Measurements from ENCODE around the gene SZRD1.

GRCh38 chr1:16445052-16445451 lies 78.0 kb downstream of the SZRD1 start:
- TF ChIP-seq EZH2phosphoT487 (IDR thresholded peaks at IDR 0.05; ENCODE audit: borderline replicate concordance), result no peak
- TF ChIP-seq, protein P1, sequence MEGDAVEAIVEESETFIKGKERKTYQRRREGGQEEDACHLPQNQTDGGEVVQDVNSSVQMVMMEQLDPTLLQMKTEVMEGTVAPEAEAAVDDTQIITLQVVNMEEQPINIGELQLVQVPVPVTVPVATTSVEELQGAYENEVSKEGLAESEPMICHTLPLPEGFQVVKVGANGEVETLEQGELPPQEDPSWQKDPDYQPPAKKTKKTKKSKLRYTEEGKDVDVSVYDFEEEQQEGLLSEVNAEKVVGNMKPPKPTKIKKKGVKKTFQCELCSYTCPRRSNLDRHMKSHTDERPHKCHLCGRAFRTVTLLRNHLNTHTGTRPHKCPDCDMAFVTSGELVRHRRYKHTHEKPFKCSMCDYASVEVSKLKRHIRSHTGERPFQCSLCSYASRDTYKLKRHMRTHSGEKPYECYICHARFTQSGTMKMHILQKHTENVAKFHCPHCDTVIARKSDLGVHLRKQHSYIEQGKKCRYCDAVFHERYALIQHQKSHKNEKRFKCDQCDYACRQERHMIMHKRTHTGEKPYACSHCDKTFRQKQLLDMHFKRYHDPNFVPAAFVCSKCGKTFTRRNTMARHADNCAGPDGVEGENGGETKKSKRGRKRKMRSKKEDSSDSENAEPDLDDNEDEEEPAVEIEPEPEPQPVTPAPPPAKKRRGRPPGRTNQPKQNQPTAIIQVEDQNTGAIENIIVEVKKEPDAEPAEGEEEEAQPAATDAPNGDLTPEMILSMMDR (conservative IDR thresholded peaks at IDR 0.05; ENCODE audit: low read length), result no peak
